ENCODE results near the gene SPOPL. TPM values are rescaled to one million over a fixed set of nuclear protein-coding genes. Genes with fewer than 3 reads are reported as not detected.

The SPOPL gene
- total RNA-seq, 1 experiment from 2014 or later = 13.6 TPM

- WGBS (ENCODE audit: extremely low coverage, insufficient read length, low lambda C conversion rate) = no CpG with 5 or more reads among the region's 3 CpGs
- no peak for TF ChIP-seq CTCF (conservative IDR thresholded peaks at IDR 0.05)
- H3K4me1 Mint-ChIP-seq = no peaks in the 10 kb centered on the region
Observed at GRCh38 chr2:138579556-138579955, 78.0 kb downstream of the SPOPL start.

More at GRCh38 chr2:138579556-138579955, 78.0 kb downstream of the SPOPL start:
- H3K9me3 Mint-ChIP-seq = peaks cover 11 to 14% of the 10 kb centered on the region in 2 experiments; a peak in 4 of 5 replicates
- H3K27me3 Mint-ChIP-seq (ENCODE audit: low read depth) = no peaks in the 10 kb centered on the region
- no peak for DNase-seq
- H2BK20ac ChIP-seq (ENCODE audit: low read depth, low read length, poor library complexity, severe bottlenecking) = no peak overlapping the region
- peaks cover 28 to 41% (median 32%) of the 10 kb centered on the region in 3 experiments for H3K36me3 Mint-ChIP-seq (ENCODE audit: insufficient read depth in 1 of 3, low read depth in 3 of 3)
- no peaks in the 10 kb centered on the region for H3K9me3 ChIP-seq (ENCODE audit: control insufficient read depth, low read depth, low read length)
- H3K4me3 Mint-ChIP-seq = no peak overlapping the region
- H3K56ac ChIP-seq (ENCODE audit: insufficient read length, low read depth, low read length) = no peak overlapping the region
- no peak overlapping the region for H3K27ac Mint-ChIP-seq
- H3K4ac ChIP-seq (ENCODE audit: low read depth, low read length) = no peak overlapping the region
- no peak overlapping the region for H3K27ac ChIP-seq (ENCODE audit: insufficient read length, low read depth, low read length)
- no peak overlapping the region for H3K9ac ChIP-seq (ENCODE audit: extremely low read depth, insufficient read length, low read length)
- no peak overlapping the region for H3T11ph ChIP-seq (ENCODE audit: low read length)
- H2BK5ac ChIP-seq (ENCODE audit: insufficient read length, low read length) = no peak overlapping the region
- H3K4me1 ChIP-seq (ENCODE audit: insufficient read depth, low read length) = no peaks in the 10 kb centered on the region
- H3K14ac ChIP-seq (ENCODE audit: insufficient read depth, low read length) = no peak overlapping the region
- no peaks in the 10 kb centered on the region for H3K79me1 ChIP-seq (ENCODE audit: insufficient read depth, low read depth, low read length, poor library complexity, severe bottlenecking)
- no peak overlapping the region for H2BK15ac ChIP-seq (ENCODE audit: low read depth, low read length)
- H3K4me2 ChIP-seq (ENCODE audit: insufficient read depth, insufficient read length, low read length) = no peak overlapping the region
- no peak overlapping the region for H2BK120ac ChIP-seq (ENCODE audit: low read depth, low read length, poor library complexity, severe bottlenecking)
- H3K18ac ChIP-seq (ENCODE audit: insufficient read length, low read depth, low read length) = no peak overlapping the region
- no peaks in the 10 kb centered on the region for H4K20me1 ChIP-seq (ENCODE audit: control insufficient read depth, insufficient read depth, insufficient read length)
- H2AFZ ChIP-seq (ENCODE audit: low read length) = no peak overlapping the region
- no peaks in the 10 kb centered on the region for H3K23me2 ChIP-seq (ENCODE audit: insufficient read length, low read depth, low read length, poor library complexity, severe bottlenecking)
- H4K5ac ChIP-seq (ENCODE audit: insufficient read length, low read depth, low read length) = no peak overlapping the region
- no peaks in the 10 kb centered on the region for H3K79me2 ChIP-seq (ENCODE audit: insufficient read depth, low read length)
- H3K27me3 ChIP-seq (ENCODE audit: insufficient read depth, low read length) = no peaks in the 10 kb centered on the region
- no peak overlapping the region for H4K8ac ChIP-seq (replicated peaks; ENCODE audit: insufficient read length, low read depth, low read length)
- H3K23ac ChIP-seq (ENCODE audit: insufficient read length, low read depth, low read length) = no peak overlapping the region
- H2BK12ac ChIP-seq (ENCODE audit: insufficient read length, low read depth, low read length) = no peak overlapping the region
- H4K91ac ChIP-seq (ENCODE audit: insufficient read length, low read depth, low read length) = no peak overlapping the region
- no peak overlapping the region for H2AK5ac ChIP-seq (ENCODE audit: insufficient read length, low read length)
